HG03432 (cell line): Measurements from ENCODE around the gene VKORC1L1.
"Not testable (repeated sequence)": the region's sequence is repeated elsewhere in the genome, so short reads cannot be mapped to it uniquely, and the experiment has no call there.

Source experiments
- ATAC-seq: cut with Tn5 transposase; IDR thresholded peaks from one replicate; pipeline ENCODE4 v1.9.1; 2021; ENCODE audit warnings: mild to moderate bottlenecking, moderate library complexity; ENCODE audit not compliant: unreplicated experiment

VKORC1L1 gene

GRCh38 chr7:65872776-65873581 is at the start of gene VKORC1L1:
Gene VKORC1L1 (plus strand): TSS chr7:65873074. CDS start chr7:65873372, 298 bp downstream.
- peak; percentile 89 for ATAC-seq

DNA sequence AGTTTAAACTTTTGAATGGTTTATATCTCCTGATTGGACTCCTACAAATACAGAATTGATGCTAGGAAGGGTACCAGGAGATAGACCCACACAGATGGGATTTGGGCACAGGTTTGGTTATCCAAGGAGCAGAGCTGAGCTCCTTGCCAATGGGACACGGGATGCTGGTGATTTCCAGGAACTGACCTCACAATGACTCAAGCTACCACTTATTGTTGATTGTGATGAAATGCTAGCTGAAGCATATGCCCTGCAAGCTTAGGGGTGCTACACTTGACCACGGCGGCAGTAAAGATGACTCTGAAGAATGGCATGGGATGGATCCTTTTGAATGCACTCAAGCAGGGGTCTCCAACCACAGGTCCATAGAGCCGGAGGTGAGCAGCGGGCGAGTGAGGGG is 45.5 kb upstream of the VKORC1L1 start:
- ATAC-seq: no peak

DNA sequence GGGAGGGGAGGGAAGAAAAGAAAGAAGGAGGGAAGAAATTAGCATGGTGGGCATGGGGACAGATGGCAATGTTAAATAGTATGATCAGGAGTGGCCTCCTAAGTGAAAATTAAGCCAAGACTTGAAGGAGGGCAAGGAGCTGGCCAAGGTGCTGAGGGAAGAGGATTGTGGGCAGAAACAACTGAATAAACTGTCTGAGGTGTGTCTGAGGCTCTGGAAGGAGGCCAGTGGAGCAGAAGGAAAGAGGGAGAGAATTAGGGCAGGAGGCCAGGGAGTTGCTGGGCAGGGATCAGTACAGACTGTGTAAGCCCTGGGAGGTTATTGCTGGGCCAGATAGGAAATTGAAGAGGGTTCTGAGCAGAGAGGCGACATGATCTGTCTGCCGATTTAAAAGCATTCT is 40.6 kb upstream of the VKORC1L1 start:
- ATAC-seq: no peak

DNA sequence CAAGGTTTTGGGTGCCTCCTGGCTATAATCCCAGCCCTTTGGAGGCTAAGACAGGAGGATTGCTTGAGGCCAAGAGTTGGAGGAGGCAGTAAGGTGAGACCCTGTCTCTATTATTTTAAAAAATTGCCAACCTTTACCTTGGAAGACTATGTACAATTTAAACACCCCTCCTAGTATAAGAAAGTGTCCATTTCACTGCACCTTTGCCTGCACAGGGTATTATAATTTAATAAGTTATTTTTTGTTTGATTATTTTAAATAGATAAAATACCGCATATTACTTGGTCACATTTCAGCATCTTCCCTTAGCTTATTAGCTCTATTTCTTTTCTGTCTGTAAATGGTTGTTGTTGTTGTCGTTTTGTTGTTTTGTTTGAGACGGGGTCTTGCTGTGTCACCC is 36.2 kb upstream of the VKORC1L1 start:
- not testable (repeated sequence) for ATAC-seq

DNA sequence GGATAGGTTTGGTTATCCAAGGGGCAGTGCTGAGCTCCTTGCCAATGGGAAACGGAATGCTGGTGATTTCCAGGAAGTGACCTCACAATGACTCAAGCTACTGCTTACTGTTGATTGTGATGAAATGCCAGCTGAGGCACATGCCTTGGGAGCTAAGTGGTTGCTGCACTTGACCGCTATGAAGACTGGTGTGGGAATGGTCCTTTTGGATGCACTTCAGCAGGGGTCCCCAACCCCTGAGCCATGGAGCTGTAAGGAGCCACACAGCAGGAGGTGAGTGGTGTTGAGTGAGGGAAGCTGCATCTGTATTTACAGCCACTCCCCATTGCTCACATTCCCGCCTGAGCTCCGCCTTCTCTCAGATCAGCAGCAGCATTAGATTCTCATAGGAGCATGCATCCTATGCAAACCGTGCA is 35.3 kb upstream of the VKORC1L1 start:
- not testable (repeated sequence) for ATAC-seq

DNA sequence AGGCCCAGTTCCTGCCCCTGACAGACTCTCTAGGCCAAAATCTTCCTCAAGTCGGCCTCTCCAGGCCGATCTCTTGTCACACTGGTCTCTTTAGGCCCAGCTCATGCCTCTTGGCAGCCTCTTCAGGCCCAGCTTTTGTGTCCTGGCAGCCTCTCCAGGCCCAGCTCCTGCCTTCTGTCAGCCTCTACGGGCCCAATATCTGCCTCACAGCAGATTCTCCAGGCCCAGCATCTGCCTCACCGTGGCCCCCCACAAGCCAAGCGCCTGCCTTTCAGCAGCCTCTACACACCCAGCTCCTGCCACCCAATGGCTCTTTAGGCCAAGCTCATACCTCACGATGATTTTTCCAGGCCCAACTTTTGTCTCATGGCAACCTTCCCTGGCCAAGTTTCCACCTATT is 33.0 kb upstream of the VKORC1L1 start:
- no peak for ATAC-seq

DNA sequence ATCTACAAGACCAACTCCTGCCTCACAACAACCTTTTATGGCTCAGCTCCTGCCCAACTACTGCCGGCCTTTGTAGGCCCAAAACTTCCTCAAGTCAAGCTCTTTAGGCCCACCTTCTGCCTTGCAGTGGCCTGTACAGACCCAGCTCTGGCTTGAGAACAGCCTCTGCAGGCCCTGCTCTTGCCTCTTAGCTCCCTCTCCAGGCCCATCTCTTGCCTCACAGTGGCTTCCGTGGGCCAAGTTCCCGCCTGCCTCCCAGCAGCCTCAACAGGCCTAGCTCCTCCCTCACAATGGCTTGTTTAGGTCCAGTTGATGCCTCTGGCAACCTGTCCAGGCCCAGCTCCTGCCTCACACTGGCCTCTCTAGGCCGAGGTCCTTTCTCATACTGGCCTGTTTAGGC is 32.4 kb upstream of the VKORC1L1 start:
- ATAC-seq: peak; percentile 97

GRCh38 chr7:65843616-65844015 is 29.3 kb upstream of the VKORC1L1 start:
- not testable (repeated sequence) for ATAC-seq

- no peak for ATAC-seq
Observed at GRCh38 chr7:65846008-65846570, 26.8 kb upstream of the VKORC1L1 start.

GRCh38 chr7:65853426-65853825 is 19.4 kb upstream of the VKORC1L1 start:
- ATAC-seq: not testable (repeated sequence)

GRCh38 chr7:65853892-65854291 is 19.0 kb upstream of the VKORC1L1 start:
- ATAC-seq: not testable (repeated sequence)

- ATAC-seq: not testable (repeated sequence)
Observed at GRCh38 chr7:65857321-65857894, 15.5 kb upstream of the VKORC1L1 start.

GRCh38 chr7:65858660-65859059 is 14.2 kb upstream of the VKORC1L1 start:
- not testable (repeated sequence) for ATAC-seq

DNA sequence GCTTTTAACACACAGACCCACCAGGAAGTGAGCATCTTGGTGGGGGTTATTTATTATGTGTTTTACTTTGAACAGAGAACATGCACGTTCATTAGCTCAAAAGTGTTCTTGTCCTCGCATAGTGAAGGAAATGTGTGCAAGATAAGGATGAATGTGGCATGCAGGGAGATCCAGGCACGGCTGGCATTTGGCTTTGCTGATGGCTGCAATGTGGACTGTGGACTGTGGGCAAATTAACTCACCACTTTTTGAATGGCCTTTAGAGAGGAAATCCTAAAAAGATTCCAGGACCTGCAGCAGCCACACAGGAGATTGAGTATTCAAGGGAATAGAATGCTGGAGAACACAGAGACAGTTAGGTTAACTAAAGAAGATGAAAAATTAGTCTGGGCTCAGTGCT is 6.6 kb upstream of the VKORC1L1 start:
- not testable (repeated sequence) for ATAC-seq

- ATAC-seq: not testable (repeated sequence)
Observed at GRCh38 chr7:65867681-65868080, 5.2 kb upstream of the VKORC1L1 start.

GRCh38 chr7:65869312-65869711 is 3.6 kb upstream of the VKORC1L1 start:
- not testable (repeated sequence) for ATAC-seq

DNA sequence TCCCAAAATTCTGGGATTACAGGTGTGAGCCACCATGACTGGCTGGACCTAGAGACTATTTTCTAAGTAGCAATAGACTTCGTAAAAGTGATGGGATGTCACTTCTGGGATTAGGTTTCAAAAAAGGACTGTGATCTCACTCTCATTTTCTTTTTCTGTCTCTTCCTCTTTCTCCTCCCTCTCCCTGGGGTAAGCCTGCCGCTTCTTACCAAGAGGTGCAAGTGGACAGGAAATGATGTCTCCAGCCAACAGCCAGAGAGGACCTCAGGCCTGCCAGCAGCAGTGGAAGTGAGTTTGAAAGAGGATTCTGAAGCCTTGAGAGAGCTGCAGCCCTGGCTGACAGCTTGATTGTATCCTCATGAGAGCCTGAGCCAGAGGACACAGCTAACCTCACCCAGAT is 1.4 kb upstream of the VKORC1L1 start:
- ATAC-seq: not testable (repeated sequence)

- ATAC-seq: peak; percentile 43
Observed at GRCh38 chr7:65873582-65874193, 814 bp downstream of the VKORC1L1 start.

DNA sequence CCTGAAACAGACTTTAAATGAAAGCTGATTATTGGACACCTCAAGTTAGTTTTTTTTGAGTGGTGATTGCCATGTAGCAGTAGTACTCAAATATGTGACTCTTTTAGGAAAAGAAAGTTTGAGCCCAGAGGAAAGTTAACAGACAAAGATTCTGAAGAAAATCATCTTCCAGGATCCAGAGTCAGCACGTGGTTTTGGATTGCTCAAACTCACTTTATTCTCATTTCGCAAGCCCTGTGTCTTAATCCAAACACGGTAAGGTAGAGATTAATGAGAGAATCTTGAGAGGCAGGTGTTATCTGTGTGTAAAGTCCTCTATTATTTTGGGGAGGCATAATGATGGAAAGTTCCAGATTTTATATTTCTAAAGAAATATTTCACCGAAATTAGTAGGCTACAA is 2.8 kb downstream of the VKORC1L1 start:
- ATAC-seq: not testable (repeated sequence)

- not testable (repeated sequence) for ATAC-seq
Observed at GRCh38 chr7:65879292-65880153, 6.6 kb downstream of the VKORC1L1 start.

GRCh38 chr7:65880242-65880641 is 7.4 kb downstream of the VKORC1L1 start:
- not testable (repeated sequence) for ATAC-seq
